Measurements from ENCODE around the gene IKBKE. TPM values are rescaled to one million over a fixed set of nuclear protein-coding genes. Genes with fewer than 3 reads are reported as not detected.

Gene IKBKE
- polyA plus RNA-seq, 2 of the 4 experiments (the other 2 are of a cell fraction) = 6.3 to 6.4 TPM

GRCh38 chr1:206455666-206456344 is 14.5 kb upstream of the IKBKE start:
- ATAC-seq = no peak
- FAIRE-seq = no peak
- WGBS (ENCODE audit: missing lambda C conversion rate) = 81% methylated on average over 12 of the region's 12 CpGs
- no peak overlapping the region for H3K4me3 ChIP-seq
- no peaks in the 10 kb centered on the region for H3K9me3 ChIP-seq
- ChIA-PET POLR2A (no interaction called here), CTCF (no interaction called here)
- H3K27ac ChIP-seq = no peak overlapping the region
- no peak for DNase-seq (ENCODE audit: low read depth in 1 of 2, low spot score in 1 of 2)
- peaks cover 6% of the 10 kb centered on the region; the same call in 2 of the 3 replicates for H3K4me1 ChIP-seq
- H3K4me2 ChIP-seq = no peak overlapping the region
- TF ChIP-seq EHF (CRISPR knock-in tag; IDR thresholded peaks at IDR 0.05) (no peak), FOSB (CRISPR knock-in tag; IDR thresholded peaks at IDR 0.05) (no peak), EP300 (IDR thresholded peaks at IDR 0.05) (no peak), ZSCAN20 (CRISPR knock-in tag; IDR thresholded peaks at IDR 0.05) (no peak), ELK1 (IDR thresholded peaks at IDR 0.05; ENCODE audit: low read depth, low read length) (no peak), TP53 (CRISPR knock-in tag; IDR thresholded peaks at IDR 0.05) (no peak), RCOR1 (IDR thresholded peaks at IDR 0.05; ENCODE audit: low read depth, low read length) (no peak), CBX2 (IDR thresholded peaks at IDR 0.05; ENCODE audit: borderline replicate concordance, low read depth) (no peak), NR3C1 (IDR thresholded peaks at IDR 0.05) (no peak), NFE2L2 (conservative IDR thresholded peaks at IDR 0.05; ENCODE audit: low read length) (no peak), ZNF302 (CRISPR knock-in tag; IDR thresholded peaks at IDR 0.05) (no peak)

- no peak overlapping the region for H3K4me3 ChIP-seq
- H3K27ac ChIP-seq = no peak overlapping the region
- no peaks in the 10 kb centered on the region for H3K9me3 ChIP-seq
- 91% methylated on average over 11 of the region's 11 CpGs for WGBS (ENCODE audit: missing lambda C conversion rate)
- ATAC-seq (no peak), DNase-seq (ENCODE audit: low read depth in 1 of 2, low spot score in 1 of 2) (no peak), FAIRE-seq (no peak)
- no peak overlapping the region for H3K4me2 ChIP-seq
- CTCF ChIA-PET = interaction anchor here (1.2 to 1.7 kb wide), 2 partner anchors 33 to 127 kb away, joined by 3 to 6 read pairs; no protein-coding TSS in a partner anchor
- POLR2A ChIA-PET = interaction anchor here (0.7 kb wide), 1 partner anchor 13 kb away, joined by 3 read pairs; the partner anchor contains the start of gene IKBKE
- TF ChIP-seq MAFK (IDR thresholded peaks at IDR 0.05; ENCODE audit: partially characterized antibody) = peak; percentile 93
- no peak for TF ChIP-seq KDM1A (IDR thresholded peaks at IDR 0.05; ENCODE audit: low read depth)
- H3K4me1 ChIP-seq = peaks cover 6% of the 10 kb centered on the region; the same call in 2 of the 3 replicates
These were observed 13.5 kb upstream of the IKBKE start for GRCh38 chr1:206456577-206457370.

GRCh38 chr1:206457408-206458120 is 12.7 kb upstream of the IKBKE start:
- CTCF ChIA-PET = interaction anchor here (0.6 to 6.7 kb wide), 6 partner anchors 15 to 153 kb away, joined by 3 to 73 read pairs (median 4); partner anchors contain the start of gene IKBKE
- DNase-seq (ENCODE audit: low read depth in 1 of 2, low spot score in 1 of 2) (no peak), ATAC-seq (no peak), FAIRE-seq (no peak)
- peaks cover 6% of the 10 kb centered on the region; the same call in 2 of the 3 replicates for H3K4me1 ChIP-seq
- no peak overlapping the region for H3K27ac ChIP-seq
- no peak overlapping the region for H3K4me3 ChIP-seq
- 77% methylated on average over 6 of the region's 6 CpGs for WGBS (ENCODE audit: missing lambda C conversion rate)
- no peak overlapping the region for H3K4me2 ChIP-seq
- POLR2A ChIA-PET = interaction anchor here (0.7 kb wide), 1 partner anchor 12 kb away, joined by 3 read pairs; the partner anchor contains the start of gene IKBKE
- TF ChIP-seq CBX2 (IDR thresholded peaks at IDR 0.05; ENCODE audit: borderline replicate concordance, low read depth) = no peak
- TF ChIP-seq CHD4 (IDR thresholded peaks at IDR 0.05; ENCODE audit: borderline replicate concordance) = no peak
- TF ChIP-seq EHMT2 (IDR thresholded peaks at IDR 0.05; ENCODE audit: low read depth) = no peak
- TF ChIP-seq HDAC2 (IDR thresholded peaks at IDR 0.05) = no peak
- no peak for TF ChIP-seq HOXA7 (CRISPR knock-in tag; IDR thresholded peaks at IDR 0.05)
- TF ChIP-seq MAFK (IDR thresholded peaks at IDR 0.05; ENCODE audit: partially characterized antibody) = no peak
- no peak for TF ChIP-seq BHLHE40 (IDR thresholded peaks at IDR 0.05; ENCODE audit: low read depth, low read length)
- TF ChIP-seq SREBF2 (IDR thresholded peaks at IDR 0.05) = no peak
- no peak for TF ChIP-seq POLR2AphosphoS2 (conservative IDR thresholded peaks at IDR 0.05; ENCODE audit: low read length)
- TF ChIP-seq RARB (CRISPR knock-in tag; IDR thresholded peaks at IDR 0.05) = no peak
- TF ChIP-seq ZNF302 (CRISPR knock-in tag; IDR thresholded peaks at IDR 0.05) = no peak
- TF ChIP-seq EHF (CRISPR knock-in tag; IDR thresholded peaks at IDR 0.05) = no peak
- no peak for TF ChIP-seq MYC (IDR thresholded peaks at IDR 0.05; ENCODE audit: borderline replicate concordance, low read length)
- TF ChIP-seq ATOH8 (CRISPR knock-in tag; IDR thresholded peaks at IDR 0.05; ENCODE audit: low read depth) = no peak
- no peak for TF ChIP-seq ZSCAN20 (CRISPR knock-in tag; IDR thresholded peaks at IDR 0.05)
- no peak for TF ChIP-seq JUN (IDR thresholded peaks at IDR 0.05)
- H3K9me3 ChIP-seq = no peaks in the 10 kb centered on the region
